Peyer's patch (tissue), 4 donors: Measurements from ENCODE around the gene KRTAP10-1.

Source experiments
- POLR2A ChIP-seq, 2 donors: fragments of 450-650 bp; IDR thresholded peaks; one replicate each; pipeline ENCODE4 v1.5.1; 2017; ENCODE audit warnings: antibody characterized with exemption in 2 of 2, mild to moderate bottlenecking in 2 of 2, moderate library complexity in 2 of 2
- TF ChIP-seq, protein P1 (sequence below), 6 experiments: fragments of 450-650 bp in 4 of 6; fragments of 200-600 bp in 2 of 6; sonication (generic) in 1 of 6; IDR thresholded peaks; one replicate each; pipeline ENCODE4 v1.5.1; 2017 to 2019; ENCODE audit warnings: antibody characterized with exemption in 6 of 6, mild to moderate bottlenecking in 3 of 6, moderate library complexity in 1 of 6

- TF ChIP-seq, protein P1, sequence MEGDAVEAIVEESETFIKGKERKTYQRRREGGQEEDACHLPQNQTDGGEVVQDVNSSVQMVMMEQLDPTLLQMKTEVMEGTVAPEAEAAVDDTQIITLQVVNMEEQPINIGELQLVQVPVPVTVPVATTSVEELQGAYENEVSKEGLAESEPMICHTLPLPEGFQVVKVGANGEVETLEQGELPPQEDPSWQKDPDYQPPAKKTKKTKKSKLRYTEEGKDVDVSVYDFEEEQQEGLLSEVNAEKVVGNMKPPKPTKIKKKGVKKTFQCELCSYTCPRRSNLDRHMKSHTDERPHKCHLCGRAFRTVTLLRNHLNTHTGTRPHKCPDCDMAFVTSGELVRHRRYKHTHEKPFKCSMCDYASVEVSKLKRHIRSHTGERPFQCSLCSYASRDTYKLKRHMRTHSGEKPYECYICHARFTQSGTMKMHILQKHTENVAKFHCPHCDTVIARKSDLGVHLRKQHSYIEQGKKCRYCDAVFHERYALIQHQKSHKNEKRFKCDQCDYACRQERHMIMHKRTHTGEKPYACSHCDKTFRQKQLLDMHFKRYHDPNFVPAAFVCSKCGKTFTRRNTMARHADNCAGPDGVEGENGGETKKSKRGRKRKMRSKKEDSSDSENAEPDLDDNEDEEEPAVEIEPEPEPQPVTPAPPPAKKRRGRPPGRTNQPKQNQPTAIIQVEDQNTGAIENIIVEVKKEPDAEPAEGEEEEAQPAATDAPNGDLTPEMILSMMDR (IDR thresholded peaks at IDR 0.05), result no peak
- TF ChIP-seq POLR2A (IDR thresholded peaks at IDR 0.05), result no peak
These were observed 8.9 kb upstream of the KRTAP10-1 start for GRCh38 chr21:44548922-44549321.
